Tibial artery (tissue), 4 donors: ENCODE data around the gene PPP1R12C.

Experiments
- DNase-seq, 2 donors: peaks; one replicate each; pipeline ENCODE4 v3.0.0-alpha.2; 2019
- H3K27ac ChIP-seq, 2 donors: fragments of 200-600 bp; sonication (generic) in 1 of 2; 1 replicate in 1 of 2; 2 replicates in 1 of 2; pipeline ENCODE4 v1.5.1; 2018 to 2019; ENCODE audit warnings: mild to moderate bottlenecking in 1 of 2
- H3K27me3 ChIP-seq, 2 donors: fragments of 200-600 bp; sonication (generic) in 1 of 2; one replicate each; pipeline versions ENCODE4 v1.5.1 to v1.6.0; 2016 to 2019
- H3K36me3 ChIP-seq, 3 donors: fragments of 200-600 bp; sonication (generic) in 2 of 3; one replicate each; pipeline ENCODE4 v1.5.1; 2016 to 2019; ENCODE audit warnings: mild to moderate bottlenecking in 2 of 3
- H3K4me1 ChIP-seq, 4 donors: fragments of 200-600 bp; sonication (generic) in 2 of 4; 1 replicate in 3 of 4; 2 replicates in 1 of 4; pipeline ENCODE4 v1.5.1; 2016 to 2019
- H3K4me3 ChIP-seq, 2 donors: fragments of 200-600 bp; sonication (generic) in 1 of 2; 1 replicate in 1 of 2; 2 replicates in 1 of 2; pipeline ENCODE4 v1.5.1; 2018 to 2019; ENCODE audit warnings: mild to moderate bottlenecking in 2 of 2
- H3K9me3 ChIP-seq, 3 donors: fragments of 200-600 bp; sonication (generic) in 1 of 3; one replicate each; pipeline ENCODE4 v1.5.1; 2016 to 2019
- CTCF ChIP-seq, 2 experiments: fragments of 200-600 bp in 1 of 2; fragments of 450-650 bp in 1 of 2; IDR thresholded peaks; one replicate each; pipeline ENCODE4 v1.5.1; 2017 to 2019; ENCODE audit warnings: antibody characterized with exemption in 2 of 2, mild to moderate bottlenecking in 1 of 2, moderate library complexity in 1 of 2
- intact Hi-C: fragments of 100-400 bp; cut with DNase I; formaldehyde crosslinking; loops from one replicate; pipeline ENCODE4 v1.15.0; 2023; ENCODE audit warnings: low total_unique reads

The PPP1R12C gene

GRCh38 chr19:55096061-55096701, 21.3 kb downstream of the PPP1R12C start:
- H3K4me1 ChIP-seq: peaks cover 0 to 4% (median 2%) of the 10 kb centered on the region in 4 donors
- intact Hi-C loops: no loop called here
- no peak overlapping the region for H3K4me3 ChIP-seq
- no peak overlapping the region for H3K27ac ChIP-seq
- no peaks in the 10 kb centered on the region for H3K9me3 ChIP-seq
- no peaks in the 10 kb centered on the region for H3K27me3 ChIP-seq
- peaks cover 60 to 73% (median 67%) of the 10 kb centered on the region in 3 donors for H3K36me3 ChIP-seq
- no peak for TF ChIP-seq CTCF (IDR thresholded peaks at IDR 0.05)
- no peak for DNase-seq

GRCh38 chr19:55095260-55096060, 22.0 kb downstream of the PPP1R12C start:
- Histone ChIP-seq H3K4me1 (peaks cover 0 to 4% (median 2%) of the 10 kb centered on the region in 4 donors), H3K36me3 (peaks cover 62 to 77% (median 67%) of the 10 kb centered on the region in 3 donors), H3K4me3 (no peak overlapping the region), H3K27ac (no peak overlapping the region), H3K27me3 (no peaks in the 10 kb centered on the region), H3K9me3 (no peaks in the 10 kb centered on the region)
- intact Hi-C loops: no loop called here
- DNase-seq: no peak
- TF ChIP-seq CTCF (IDR thresholded peaks at IDR 0.05): no peak

GRCh38 chr19:55094456-55095259, 22.8 kb downstream of the PPP1R12C start:
- Histone ChIP-seq H3K27ac (no peak overlapping the region), H3K4me1 (no peaks in the 10 kb centered on the region), H3K27me3 (no peaks in the 10 kb centered on the region), H3K9me3 (no peaks in the 10 kb centered on the region), H3K4me3 (no peak overlapping the region), H3K36me3 (peaks cover 63 to 82% (median 69%) of the 10 kb centered on the region in 3 donors)
- intact Hi-C loops: no loop called here
- DNase-seq: no peak
- TF ChIP-seq CTCF (IDR thresholded peaks at IDR 0.05): no peak

GRCh38 chr19:55092423-55093318, 24.8 kb downstream of the PPP1R12C start:
- no peak for DNase-seq
- Histone ChIP-seq H3K4me1 (peaks cover 0 to 10% (median 7%) of the 10 kb centered on the region in 4 donors), H3K27ac (no peak overlapping the region), H3K4me3 (no peak overlapping the region), H3K36me3 (peaks cover 50 to 65% (median 54%) of the 10 kb centered on the region in 3 donors), H3K9me3 (no peaks in the 10 kb centered on the region), H3K27me3 (no peaks in the 10 kb centered on the region)
- no peak for TF ChIP-seq CTCF (IDR thresholded peaks at IDR 0.05)
- intact Hi-C loops: no loop called here

- TF ChIP-seq CTCF (IDR thresholded peaks at IDR 0.05): no peak
- H3K36me3 ChIP-seq: peaks cover 50 to 63% (median 54%) of the 10 kb centered on the region in 3 donors
- intact Hi-C loops: no loop called here
- H3K4me1 ChIP-seq: peaks cover 0 to 17% (median 14%) of the 10 kb centered on the region in 4 donors
- no peak overlapping the region for H3K4me3 ChIP-seq
- peaks cover 0 to 7% of the 10 kb centered on the region in 2 donors for H3K27me3 ChIP-seq
- no peak for DNase-seq
- H3K9me3 ChIP-seq: no peaks in the 10 kb centered on the region
- H3K27ac ChIP-seq: no peak overlapping the region
Observed at GRCh38 chr19:55091955-55092354, 25.5 kb downstream of the PPP1R12C start.
